C4-2B (cell line): ENCODE measurements around the gene TSPAN7.

Source experiments
- H3K27ac ChIP-seq: fragments of 450-650 bp; 2 replicates; pipeline ENCODE4 v1.5.1; 2017
- CTCF ChIP-seq: fragments of 450-650 bp; conservative IDR thresholded peaks from 2 replicates; pipeline ENCODE4 v1.5.1; 2017; ENCODE audit warnings: mild to moderate bottlenecking
- ZFX ChIP-seq: fragments of 450-650 bp; IDR thresholded peaks from 2 replicates; pipeline ENCODE4 v1.6.1; 2017

TSPAN7 gene

DNA sequence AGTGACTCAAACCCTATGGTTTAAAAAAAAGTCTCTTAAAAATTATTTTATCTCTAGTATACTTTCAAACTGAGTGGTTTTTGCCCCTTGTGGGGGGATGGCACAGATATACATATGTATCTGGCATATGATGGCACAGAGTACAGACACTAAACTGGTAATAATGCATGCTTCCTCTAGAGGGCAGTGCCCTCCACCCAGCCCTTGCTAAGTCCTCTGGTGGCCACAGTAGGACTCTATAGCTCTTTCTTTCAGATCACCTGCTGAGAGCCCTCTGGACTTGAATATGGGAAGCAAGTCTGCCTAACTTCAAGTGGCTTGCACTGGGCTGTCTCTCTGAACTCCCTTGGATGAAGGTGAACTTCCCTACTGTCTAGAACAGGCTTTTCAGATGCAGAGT lies 66.3 kb downstream of the TSPAN7 start:
- TF ChIP-seq CTCF (peak; percentile 80), ZFX (no peak)
- H3K27ac ChIP-seq: no peak overlapping the region

- no peak overlapping the region for H3K27ac ChIP-seq
- TF ChIP-seq ZFX: no peak
- TF ChIP-seq CTCF: no peak
Observed at GRCh38 chrX:38628587-38628986, 67.2 kb downstream of the TSPAN7 start.

GRCh38 chrX:38632516-38632915 lies 71.2 kb downstream of the TSPAN7 start:
- no peak for TF ChIP-seq CTCF
- no peak for TF ChIP-seq ZFX
- no peak overlapping the region for H3K27ac ChIP-seq

DNA sequence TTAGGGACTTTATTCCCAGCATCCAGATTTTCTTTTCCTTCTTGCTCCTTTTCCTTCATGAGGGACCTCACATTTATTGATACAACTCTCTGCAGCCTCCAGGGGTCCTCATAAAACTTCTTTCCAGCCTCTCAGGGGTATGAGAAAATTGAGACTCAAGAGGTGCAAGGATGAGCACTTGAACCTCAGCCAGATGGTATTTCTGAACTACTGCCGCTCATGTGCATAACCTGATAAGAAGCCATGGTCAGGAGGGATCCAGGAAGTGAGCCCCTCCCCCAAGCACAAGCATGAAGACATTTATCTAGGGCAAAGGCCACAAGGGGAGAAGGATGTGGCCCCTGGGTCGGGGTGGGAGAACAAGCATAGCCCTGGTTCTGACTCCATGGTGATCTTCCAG lies 73.3 kb downstream of the TSPAN7 start:
- TF ChIP-seq CTCF: no peak
- TF ChIP-seq ZFX: no peak
- H3K27ac ChIP-seq: no peak overlapping the region

GRCh38 chrX:38636949-38637819 lies 75.8 kb downstream of the TSPAN7 start:
- no peak for TF ChIP-seq ZFX
- no peak for TF ChIP-seq CTCF
- H3K27ac ChIP-seq: no peak overlapping the region; the same call in 1 of the 2 replicates

DNA sequence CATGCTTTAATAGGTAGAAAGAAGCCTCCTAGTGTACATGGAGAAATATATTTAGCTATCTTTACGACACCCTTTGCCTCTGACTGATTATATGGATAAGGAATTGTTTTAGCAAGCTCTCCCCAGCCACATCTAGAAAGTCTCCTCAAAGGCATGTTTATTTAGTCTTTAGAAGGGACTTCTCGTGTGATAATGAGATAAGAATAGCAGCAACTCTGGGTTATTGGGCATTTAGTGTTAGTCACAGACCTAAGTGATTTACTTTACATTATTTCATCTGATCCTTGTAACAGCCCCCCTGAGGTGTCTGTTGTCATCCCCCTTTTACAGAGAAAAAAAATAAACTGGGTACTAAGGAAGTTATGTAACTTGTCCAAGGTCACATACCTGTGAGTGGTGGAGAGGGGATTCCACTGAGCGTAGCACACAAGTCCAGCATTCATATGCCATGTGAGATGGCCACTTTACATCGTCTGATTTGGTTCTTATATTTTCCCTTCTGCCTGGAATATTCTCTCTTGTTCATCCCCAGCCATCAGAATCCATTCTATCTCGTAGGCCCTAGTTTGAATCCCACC lies 77.7 kb downstream of the TSPAN7 start:
- TF ChIP-seq ZFX: no peak
- TF ChIP-seq CTCF: no peak
- no peak overlapping the region for H3K27ac ChIP-seq

GRCh38 chrX:38639730-38640129 lies 78.4 kb downstream of the TSPAN7 start:
- H3K27ac ChIP-seq: no peak overlapping the region
- TF ChIP-seq CTCF (no peak), ZFX (no peak)
